Anterior cingulate cortex (tissue), 58 donors: ENCODE measurements around the gene MBD5.

Experiments
- DNase-seq, 58 donors: peaks; one replicate each; lab custom pipeline; 2025; lab: John Stamatoyannopoulos, UW

MBD5 gene

GRCh38 chr2:148022351-148022750, 1.5 kb downstream of the MBD5 start:
- DNase-seq: no peak

- no peak for DNase-seq
These were observed 2.0 kb downstream of the MBD5 start for GRCh38 chr2:148022882-148023281.

GRCh38 chr2:148023861-148024260, 3.0 kb downstream of the MBD5 start:
- DNase-seq: no peak

GRCh38 chr2:148026573-148026972, 5.7 kb downstream of the MBD5 start:
- DNase-seq: no peak

GRCh38 chr2:148027822-148028221, 6.9 kb downstream of the MBD5 start:
- DNase-seq: no peak

- DNase-seq: no peak
These were observed 7.9 kb downstream of the MBD5 start for GRCh38 chr2:148028781-148029180.

GRCh38 chr2:148031152-148031551, 10.3 kb downstream of the MBD5 start:
- no peak for DNase-seq

- DNase-seq: no peak
These were observed 11.3 kb downstream of the MBD5 start for GRCh38 chr2:148032215-148032614.

GRCh38 chr2:148039783-148040182, 18.9 kb downstream of the MBD5 start:
- no peak for DNase-seq

- DNase-seq: no peak
These were observed 21.3 kb downstream of the MBD5 start for GRCh38 chr2:148042219-148042618.

- no peak for DNase-seq
These were observed 23.4 kb downstream of the MBD5 start for GRCh38 chr2:148044322-148044721.

- DNase-seq: no peak
These were observed 25.9 kb downstream of the MBD5 start for GRCh38 chr2:148046802-148047201.

- DNase-seq: no peak
These were observed 27.8 kb downstream of the MBD5 start for GRCh38 chr2:148048475-148049221.

- DNase-seq: no peak
These were observed 28.4 kb downstream of the MBD5 start for GRCh38 chr2:148049284-148049683.

- DNase-seq: no peak
These were observed 31.8 kb downstream of the MBD5 start for GRCh38 chr2:148052687-148053086.

- no peak for DNase-seq
These were observed 37.8 kb downstream of the MBD5 start for GRCh38 chr2:148058641-148059040.

- DNase-seq: no peak
These were observed 42.7 kb downstream of the MBD5 start for GRCh38 chr2:148063633-148064032.

- DNase-seq: no peak
These were observed 45.0 kb downstream of the MBD5 start for GRCh38 chr2:148065936-148066335.

- DNase-seq: no peak
These were observed 46.9 kb downstream of the MBD5 start for GRCh38 chr2:148067801-148068200.

- no peak for DNase-seq
These were observed 50.5 kb downstream of the MBD5 start for GRCh38 chr2:148071351-148071750.

GRCh38 chr2:148096012-148096411, 75.1 kb downstream of the MBD5 start:
- DNase-seq: no peak

GRCh38 chr2:148102641-148103040, 81.8 kb downstream of the MBD5 start:
- no peak for DNase-seq

GRCh38 chr2:148103946-148104345, 83.1 kb downstream of the MBD5 start:
- no peak for DNase-seq
